H1 (cell line): ENCODE measurements around the gene CRADD. TPM values are rescaled to one million over a fixed set of nuclear protein-coding genes. Genes with fewer than 3 reads are reported as not detected.

Experiments used
- BCL11A ChIP-seq, 2 experiments: IDR thresholded peaks; one replicate each; pipeline ENCODE4 v1.6.1; 2011; ENCODE audit warnings: low read depth in 2 of 2, low read length in 2 of 2, mild to moderate bottlenecking in 2 of 2
- CTBP2 ChIP-seq: IDR thresholded peaks from 2 replicates; pipeline ENCODE4 v1.7.0; 2011; ENCODE audit warnings: borderline replicate concordance, mild to moderate bottlenecking, moderate library complexity, mixed read lengths, low read length; ENCODE audit not compliant: insufficient read depth, insufficient read length
- EZH2 ChIP-seq: fragments of 200-600 bp; sonication (generic); IDR thresholded peaks from 2 replicates; pipeline ENCODE4 v1.7.1; 2012; ENCODE audit warnings: low read depth, mild to moderate bottlenecking, moderate library complexity, low read length, inconsistent platforms; ENCODE audit not compliant: severe bottlenecking
- HDAC2 ChIP-seq, 2 experiments: fragments of 300-600 bp in 1 of 2; sonication (generic) in 1 of 2; IDR thresholded peaks; 2 replicates each; pipeline ENCODE4 v1.6.1; 2011 to 2012; ENCODE audit warnings: low read depth in 2 of 2, low read length in 2 of 2, mild to moderate bottlenecking in 2 of 2, moderate library complexity in 2 of 2, borderline replicate concordance in 1 of 2, inconsistent platforms in 1 of 2
- KDM4A ChIP-seq: IDR thresholded peaks from one replicate; pipeline ENCODE4 v1.7.1; 2012; ENCODE audit warnings: low read depth, mild to moderate bottlenecking, moderate library complexity, low read length, inconsistent platforms; ENCODE audit not compliant: severe bottlenecking
- RBBP5 ChIP-seq: IDR thresholded peaks from 2 replicates; pipeline ENCODE4 v1.7.1; 2012; ENCODE audit warnings: low read depth, mild to moderate bottlenecking, inconsistent platforms, low read length, moderate library complexity, borderline replicate concordance
- SRF ChIP-seq: IDR thresholded peaks from 2 replicates; pipeline ENCODE4 v1.6.1; 2011; ENCODE audit warnings: mild to moderate bottlenecking, low read depth, low read length, moderate library complexity
- TAF7 ChIP-seq: optimal IDR thresholded peaks from 2 replicates; pipeline ENCODE3; 2011; ENCODE audit warnings: low read depth, mild to moderate bottlenecking, inconsistent platforms, low read length, moderate library complexity, borderline replicate concordance
- polyA plus RNA-seq, 7 experiments: library from polyadenylated mRNA; depleted of rRNA in 3 of 7; stranded (reverse) in 5 of 7; unstranded in 2 of 7; fragments of >200 nt in 5 of 7; fragments of 200-250 nt in 2 of 7; gene quantifications; 1 replicate in 5 of 7; 2 replicates in 1 of 7; 4 replicates in 1 of 7; pipeline versions ENCODE4 v1.2.1 to v1.2.3, GENCODE V29; 2011 to 2013; ENCODE audit warnings: missing spikeins in 2 of 7, mixed read lengths in 2 of 7
- total RNA-seq: library from RNA; stranded (reverse); fragmentation: NEBNext Ultra II Directional; extraction: Animal tissue kit (Norgen Biotek cat#: 25700); gene quantifications from 2 replicates; pipeline ENCODE4 v1.2.1, GENCODE V29; 2021
- TF ChIP-seq, protein P1 (sequence below): IDR thresholded peaks from 2 replicates; pipeline ENCODE4 v1.6.1; 2012; ENCODE audit warnings: low read length, inconsistent platforms

Gene CRADD
- total and polyA plus RNA-seq, 2 of the 8 experiments (the other 6 are each of a cell fraction or from before 2014, with no cell fraction given), result 8.1 to 15.4 TPM

DNA sequence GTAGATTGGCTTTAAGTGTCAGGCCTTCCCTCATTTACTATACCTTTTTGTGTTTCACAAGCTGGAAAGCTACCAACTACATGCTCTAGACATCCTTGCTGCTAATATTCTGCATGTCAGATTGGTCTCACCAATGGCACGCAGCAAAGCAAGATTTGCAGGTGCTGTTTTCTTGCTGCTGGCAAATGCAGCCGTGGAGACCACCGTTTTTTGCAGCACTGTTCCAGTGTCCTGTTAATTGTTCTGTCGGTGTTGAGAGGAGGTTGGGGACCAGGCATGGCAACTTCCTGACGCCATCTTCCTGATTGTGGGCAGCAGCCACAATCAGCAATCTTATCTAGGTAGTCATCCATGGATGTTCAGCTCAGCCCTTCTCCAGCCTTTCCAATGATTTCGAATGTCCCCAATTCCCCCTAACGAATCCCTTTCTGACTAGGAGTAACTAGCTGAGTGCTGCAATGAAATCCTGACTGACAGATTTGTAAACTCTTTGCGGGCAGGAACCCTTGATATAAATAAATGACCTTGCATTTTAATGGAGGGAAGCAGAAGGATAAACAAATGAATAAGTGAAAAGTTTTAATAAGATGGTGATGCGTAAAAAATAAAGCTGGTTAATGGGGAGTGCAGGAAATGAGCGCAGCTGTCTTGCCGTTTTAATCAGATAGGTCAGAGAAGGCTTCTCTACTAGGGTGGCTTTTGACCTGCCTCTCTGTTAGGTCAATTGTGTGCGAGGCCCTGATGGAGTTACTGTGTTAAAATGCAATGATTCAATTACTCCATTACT is 574 bp upstream of the CRADD start (continued):
- TF ChIP-seq, protein P1, sequence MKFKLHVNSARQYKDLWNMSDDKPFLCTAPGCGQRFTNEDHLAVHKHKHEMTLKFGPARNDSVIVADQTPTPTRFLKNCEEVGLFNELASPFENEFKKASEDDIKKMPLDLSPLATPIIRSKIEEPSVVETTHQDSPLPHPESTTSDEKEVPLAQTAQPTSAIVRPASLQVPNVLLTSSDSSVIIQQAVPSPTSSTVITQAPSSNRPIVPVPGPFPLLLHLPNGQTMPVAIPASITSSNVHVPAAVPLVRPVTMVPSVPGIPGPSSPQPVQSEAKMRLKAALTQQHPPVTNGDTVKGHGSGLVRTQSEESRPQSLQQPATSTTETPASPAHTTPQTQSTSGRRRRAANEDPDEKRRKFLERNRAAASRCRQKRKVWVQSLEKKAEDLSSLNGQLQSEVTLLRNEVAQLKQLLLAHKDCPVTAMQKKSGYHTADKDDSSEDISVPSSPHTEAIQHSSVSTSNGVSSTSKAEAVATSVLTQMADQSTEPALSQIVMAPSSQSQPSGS, result no peak
- TF ChIP-seq KDM4A, result no peak
- TF ChIP-seq TAF7, result no peak
- no peak for TF ChIP-seq CTBP2
- no peak for TF ChIP-seq RBBP5
- no peak for TF ChIP-seq HDAC2 (IDR thresholded peaks at IDR 0.05; ENCODE audit: borderline replicate concordance in 1 of 2, low read depth in 2 of 2, low read length in 2 of 2)
- no peak for TF ChIP-seq EZH2
- no peak for TF ChIP-seq BCL11A (IDR thresholded peaks at IDR 0.05; ENCODE audit: low read depth in 2 of 2, low read length in 2 of 2)
- no peak for TF ChIP-seq SRF
